Daoy (cell line): Measurements from ENCODE around the gene TBX18. TPM values are rescaled to one million over a fixed set of nuclear protein-coding genes. Genes with fewer than 3 reads are reported as not detected.

ENCODE experiments used
- DNase-seq: peaks from one replicate; pipeline ENCODE4 v3.0.0-alpha.2; 2015; ENCODE audit warnings: low read depth
- total RNA-seq: library from RNA; depleted of rRNA; stranded (reverse); fragments of >200 nt; shearing (Covaris generic); gene quantifications from 2 replicates; pipeline ENCODE4 v1.2.3, GENCODE V29; 2014

The TBX18 gene
- total RNA-seq, 1 experiment from 2014 or later = 8.2 TPM

DNA sequence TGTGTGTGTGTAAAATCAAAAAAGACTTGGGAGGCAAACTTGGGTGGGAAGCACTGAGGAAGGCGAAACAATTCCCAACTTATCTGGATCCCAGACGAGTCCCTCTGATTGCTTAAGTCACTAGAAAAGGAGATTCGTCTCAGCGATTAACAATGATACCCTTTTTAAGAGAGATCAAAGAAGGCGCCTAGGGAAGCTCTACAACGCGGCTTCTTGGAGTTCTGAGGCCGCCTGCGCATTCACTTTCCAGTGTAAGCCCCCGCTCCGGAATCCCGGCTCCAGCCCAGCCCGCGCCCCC lies 8.7 kb upstream of the TBX18 start:
- no peak for DNase-seq

DNA sequence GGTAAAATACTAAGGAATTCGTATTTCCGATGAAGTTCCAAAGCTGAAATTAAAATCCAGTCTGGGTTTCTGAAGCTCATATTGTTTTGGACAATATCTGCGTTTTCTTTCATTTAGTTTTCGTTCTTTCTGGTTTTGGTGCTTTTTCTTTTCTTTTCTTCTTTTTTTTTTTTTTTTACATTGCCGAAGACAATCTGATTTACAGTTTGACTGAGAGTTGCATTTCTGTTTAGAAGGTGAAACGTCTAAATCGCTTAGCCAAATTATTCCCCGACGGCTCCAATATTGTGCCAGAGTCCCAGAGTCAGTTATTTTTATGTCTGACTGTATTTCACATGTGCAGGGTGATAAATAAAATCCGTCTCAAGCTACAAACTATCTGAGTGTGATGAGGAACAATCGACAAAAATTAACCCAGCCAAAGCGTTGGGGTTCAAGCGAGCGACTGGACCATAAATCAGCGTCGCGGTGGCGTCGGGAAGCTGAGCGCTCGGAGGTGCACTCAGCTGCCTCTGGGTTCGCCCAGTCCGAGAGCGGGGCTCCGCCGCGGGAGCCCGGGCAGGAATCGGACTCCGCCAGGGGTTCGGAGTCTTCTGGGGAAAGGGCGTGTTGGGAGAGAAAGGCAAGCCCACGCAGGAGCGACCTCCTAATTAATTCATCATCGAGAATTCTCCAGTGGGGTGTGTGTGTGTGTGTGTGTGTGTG lies 8.2 kb upstream of the TBX18 start:
- no peak for DNase-seq

DNA sequence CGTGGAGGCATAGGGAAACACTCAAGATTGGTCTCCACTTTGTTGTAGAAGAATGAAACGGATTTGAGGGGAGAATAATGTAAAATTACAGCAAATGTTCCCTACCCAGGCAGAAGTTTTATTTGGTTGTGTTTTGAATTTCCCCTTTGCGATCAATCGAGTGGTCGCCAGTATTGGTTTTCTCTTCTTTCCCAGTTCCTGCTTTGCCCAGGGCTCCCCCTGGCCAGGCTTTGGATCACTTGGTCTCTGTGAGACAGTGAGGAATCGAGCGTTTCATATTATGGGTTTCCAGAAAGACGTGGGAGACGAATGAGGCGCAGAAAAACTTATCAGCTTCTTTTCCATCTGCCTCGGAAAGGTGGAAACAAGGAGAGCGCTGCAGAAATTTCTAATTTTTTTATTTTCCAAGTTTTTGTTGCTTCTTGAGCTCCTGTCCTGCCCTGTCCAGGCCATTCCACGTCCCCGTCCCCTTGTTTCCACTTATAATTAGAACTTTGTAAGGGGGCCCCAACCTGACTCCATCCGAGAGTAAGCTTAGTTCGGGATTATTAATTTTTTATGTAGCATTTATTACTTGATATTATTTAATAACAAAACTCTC lies 7.5 kb upstream of the TBX18 start:
- no peak for DNase-seq

GRCh38 chr6:84771125-84771755 lies 6.8 kb upstream of the TBX18 start:
- no peak for DNase-seq

GRCh38 chr6:84770521-84770920 lies 6.1 kb upstream of the TBX18 start:
- DNase-seq = no peak

DNA sequence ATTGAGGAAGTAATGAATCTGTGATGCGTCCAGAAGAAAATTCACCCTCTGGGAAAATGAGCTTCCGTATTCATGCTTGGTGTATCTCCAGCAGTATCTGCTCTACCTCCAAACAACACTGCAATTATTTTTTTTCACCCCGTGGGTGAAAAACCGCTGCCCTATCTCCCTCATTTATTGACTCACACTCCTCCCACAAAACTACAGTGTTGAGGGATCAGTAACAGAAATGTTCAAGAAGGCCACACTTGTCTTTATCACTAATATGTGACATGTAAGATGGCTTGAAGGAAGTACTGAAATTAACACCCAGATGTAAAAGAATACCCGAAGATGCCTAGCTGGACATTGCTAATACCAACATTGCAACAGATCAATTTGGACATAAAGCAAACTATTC lies 4.9 kb upstream of the TBX18 start:
- peak; percentile 37 for DNase-seq

GRCh38 chr6:84768442-84769174 lies 4.2 kb upstream of the TBX18 start:
- peak; percentile 81 for DNase-seq

DNA sequence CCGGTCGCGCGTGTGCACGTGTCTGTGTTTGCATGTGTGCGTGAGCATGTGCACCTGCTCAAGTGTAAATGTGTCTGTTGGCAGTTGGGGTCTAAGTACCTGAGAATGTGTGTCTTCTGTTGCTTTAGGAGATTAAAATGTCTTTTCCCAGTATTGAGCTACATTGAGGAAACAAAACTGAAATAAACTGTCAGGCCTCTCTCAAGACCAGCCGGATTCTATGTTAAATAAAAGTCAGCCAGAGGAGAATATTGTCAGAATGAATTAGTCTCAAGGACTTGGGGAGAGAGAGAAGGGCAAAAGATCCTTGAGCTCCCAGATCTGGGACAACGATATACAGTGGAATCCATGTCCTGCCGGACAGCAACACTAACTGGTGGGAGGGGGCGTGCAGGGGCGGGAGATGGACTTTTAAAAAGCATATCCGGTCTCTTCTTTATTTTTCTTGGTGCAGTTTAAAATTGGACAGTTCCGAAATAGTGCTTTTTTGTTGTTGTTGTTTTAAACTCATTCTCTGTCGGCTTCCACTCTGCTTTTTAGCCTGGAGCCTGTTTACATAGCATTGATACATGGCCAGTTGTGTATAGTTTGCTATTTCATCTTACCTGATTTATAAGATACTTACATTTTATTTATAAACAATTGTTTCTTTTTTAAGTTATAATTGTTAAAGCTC lies 3.3 kb upstream of the TBX18 start:
- DNase-seq = no peak

DNA sequence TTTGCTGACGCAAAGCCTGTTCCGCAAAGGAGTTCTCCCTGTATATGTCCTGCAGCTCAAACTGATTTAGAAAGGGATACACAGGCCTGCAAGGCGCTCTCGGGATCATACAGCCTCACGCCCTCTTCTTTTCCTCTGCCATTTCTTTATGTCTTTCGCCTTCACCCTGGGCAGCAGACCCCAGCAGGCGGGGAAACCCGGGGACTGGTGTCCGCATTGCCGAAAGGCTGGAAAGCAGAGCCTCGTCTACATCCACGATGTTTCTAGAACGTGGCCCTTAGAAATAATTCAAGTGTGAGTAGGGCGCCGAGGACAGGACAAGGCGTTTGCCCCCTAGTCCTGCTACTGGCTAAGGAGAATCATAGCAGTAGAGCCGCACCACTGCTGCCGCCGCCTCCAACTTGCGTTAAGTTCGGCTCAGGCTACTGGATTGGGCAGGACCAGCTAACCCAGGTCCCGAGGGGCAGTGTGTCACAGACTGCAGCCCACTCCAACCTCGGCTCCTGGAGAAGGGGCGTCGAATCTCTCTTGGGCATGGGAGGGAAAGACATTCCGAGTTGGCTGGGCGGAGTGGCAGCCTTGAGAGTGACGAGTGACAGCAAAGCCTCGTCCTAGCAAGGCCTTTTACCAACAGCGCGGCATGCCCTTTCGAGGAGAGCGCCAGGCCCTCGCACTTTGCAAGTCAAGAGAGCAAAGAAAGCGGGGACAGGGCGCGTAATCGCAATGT lies 2.6 kb upstream of the TBX18 start:
- DNase-seq = no peak

DNA sequence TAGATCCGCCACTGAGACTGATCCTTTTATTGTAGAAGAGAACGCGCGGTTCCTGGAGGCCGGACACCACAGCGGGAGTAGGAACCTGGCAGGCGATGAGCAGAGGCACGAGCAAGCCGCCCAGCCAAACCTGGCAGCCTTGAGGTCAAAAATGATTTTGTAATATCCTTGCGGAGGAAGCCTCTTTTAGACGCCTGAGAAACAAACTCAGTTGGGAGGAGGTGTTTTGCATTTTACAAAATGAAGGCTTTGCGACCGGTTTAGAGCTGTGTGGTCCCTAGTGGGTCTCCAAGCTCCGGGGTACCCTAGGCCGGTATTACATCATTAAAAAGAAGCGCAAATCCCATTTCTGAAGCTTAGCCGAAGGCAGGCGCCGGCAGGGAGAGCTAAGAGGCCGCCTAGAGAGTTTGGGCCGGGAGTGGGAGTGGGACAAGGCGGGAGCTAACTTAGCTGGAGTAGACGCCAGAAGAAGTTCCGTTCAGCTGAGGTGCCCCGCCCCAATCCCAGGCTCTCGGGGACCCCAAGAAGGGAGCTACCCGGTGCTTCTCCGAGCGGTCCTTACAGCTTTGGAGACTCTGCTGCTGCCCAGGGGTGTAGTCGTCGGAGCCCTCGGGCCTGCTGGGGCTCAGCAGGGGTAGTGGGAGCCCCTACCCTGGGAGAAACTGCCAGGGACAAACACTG lies 1.9 kb upstream of the TBX18 start:
- no peak for DNase-seq

DNA sequence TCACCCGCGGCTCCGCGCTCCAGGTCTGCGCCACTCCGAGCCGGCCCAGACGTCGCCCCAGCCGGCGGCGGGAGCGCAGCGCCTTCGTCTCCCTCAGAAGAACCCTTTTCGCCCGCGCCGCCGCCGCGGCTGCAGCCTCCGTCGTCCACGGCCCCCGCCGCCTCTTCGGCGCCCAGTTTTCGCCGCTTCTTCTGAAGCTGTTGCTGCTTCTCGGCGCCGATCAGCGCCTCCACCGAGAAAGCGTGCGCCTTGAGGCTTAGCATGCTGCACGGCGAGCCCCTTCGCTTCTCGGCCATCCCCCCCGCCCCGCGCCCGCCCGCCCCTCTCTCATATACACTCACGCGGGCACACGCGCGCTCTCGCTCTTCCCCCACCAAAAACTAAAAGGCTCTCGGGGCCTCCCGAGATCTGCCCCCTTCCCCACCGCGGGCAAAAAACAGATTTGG lies 489 bp downstream of the TBX18 start:
- peak; percentile 55 for DNase-seq

DNA sequence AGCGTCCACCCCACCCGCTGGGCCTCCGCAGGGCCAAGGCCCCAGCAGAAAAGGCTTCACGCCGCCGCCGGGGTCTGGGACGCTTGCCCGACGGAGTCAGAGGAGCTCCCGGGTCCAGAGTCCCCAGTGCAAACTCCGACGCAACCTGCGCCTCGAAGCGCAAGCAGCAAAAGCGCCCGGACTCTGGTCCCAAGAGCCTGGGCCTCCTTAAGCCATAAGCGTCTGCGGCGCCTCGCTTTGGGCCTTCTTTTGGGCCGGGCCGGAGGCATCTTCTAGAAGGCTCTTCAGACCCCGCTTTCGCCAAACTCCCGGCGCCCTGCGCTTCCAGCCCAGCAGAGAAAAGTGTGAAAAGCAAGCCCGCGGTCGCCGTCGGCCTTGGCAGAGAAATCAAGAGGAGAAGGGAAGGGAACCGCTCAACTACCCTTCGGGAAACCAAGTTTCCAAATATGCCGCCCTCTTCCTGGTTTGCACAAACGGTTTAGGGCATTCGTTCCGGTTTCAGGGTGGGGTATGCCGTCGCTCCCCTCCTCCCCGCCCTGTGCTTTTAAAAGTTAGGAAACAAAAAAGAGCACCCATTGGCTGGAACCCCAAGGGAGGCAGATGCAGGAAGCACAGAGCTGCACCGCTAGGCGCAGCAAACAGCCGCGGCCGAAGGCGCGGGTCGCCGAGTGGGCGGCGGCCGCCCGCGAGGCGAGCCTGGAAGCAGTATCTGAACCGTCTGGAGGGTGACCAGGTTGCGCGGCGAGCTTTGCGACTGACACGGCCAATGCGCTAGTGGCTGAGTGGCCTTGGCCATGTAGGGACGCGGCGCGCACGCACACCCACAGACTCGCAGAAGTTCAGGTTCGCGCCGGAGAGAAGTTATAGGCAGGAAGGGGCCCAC lies 1.2 kb downstream of the TBX18 start:
- DNase-seq = peak; percentile 75

GRCh38 chr6:84762220-84763002 lies 2.0 kb downstream of the TBX18 start:
- peak; percentile 52 for DNase-seq

DNA sequence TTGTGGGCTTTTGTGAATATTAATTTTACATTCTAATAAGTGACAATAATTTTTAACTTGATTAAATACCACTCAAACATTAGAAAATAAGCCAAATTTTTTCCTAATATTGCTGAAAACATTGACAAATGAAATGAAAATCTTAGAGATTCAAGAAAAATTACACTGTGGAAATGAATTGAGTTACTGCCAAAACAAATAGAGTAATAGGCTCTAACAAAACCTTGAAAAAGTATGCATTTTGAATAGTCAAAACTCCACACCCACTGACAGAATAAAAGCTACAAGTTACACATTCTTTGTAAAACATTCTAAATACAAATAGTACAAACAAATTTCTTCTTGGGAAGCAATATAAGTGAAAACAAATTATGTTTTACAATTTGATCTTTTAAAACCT lies 5.9 kb downstream of the TBX18 start:
- no peak for DNase-seq

GRCh38 chr6:84756877-84757276 lies 7.5 kb downstream of the TBX18 start:
- DNase-seq = no peak

GRCh38 chr6:84756466-84756865 lies 7.9 kb downstream of the TBX18 start:
- DNase-seq = no peak

GRCh38 chr6:84753173-84753572 lies 11.2 kb downstream of the TBX18 start:
- no peak for DNase-seq

DNA sequence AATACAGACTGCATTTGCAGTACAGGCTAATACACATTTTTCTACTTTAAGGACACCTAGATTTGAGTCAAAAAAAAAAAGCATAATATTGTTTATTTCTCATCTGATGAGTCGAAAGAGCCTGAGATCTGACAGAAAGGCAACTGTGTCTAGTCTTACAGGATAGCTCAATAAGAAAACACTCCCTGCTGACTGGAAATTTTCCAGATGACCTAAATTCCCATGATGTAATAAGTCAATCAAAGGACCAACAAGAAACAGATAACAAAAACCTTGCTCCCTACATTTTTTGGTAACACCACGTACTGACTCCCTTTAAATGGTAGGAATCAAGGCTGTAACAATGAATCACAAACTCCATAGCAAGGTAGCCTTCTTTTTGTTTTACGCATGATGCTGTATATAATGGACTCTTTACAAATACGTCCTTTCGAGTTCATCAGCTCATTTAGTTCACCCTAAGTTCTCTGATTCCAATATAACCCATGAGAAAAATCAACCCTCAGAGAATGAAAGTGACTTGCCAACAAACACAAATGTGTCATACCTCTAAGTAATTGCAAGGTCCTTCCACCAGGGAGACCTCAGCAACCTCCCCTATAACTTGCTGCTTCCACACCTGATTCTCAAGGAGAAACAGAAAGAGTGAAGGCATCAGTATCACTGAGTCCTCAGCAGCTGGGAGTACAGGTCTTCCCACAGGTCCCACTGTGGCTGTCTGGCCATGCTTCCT lies 12.1 kb downstream of the TBX18 start:
- no peak for DNase-seq
